Measurements from ENCODE around the gene RETREG3. TPM values are rescaled to one million over a fixed set of nuclear protein-coding genes. Genes with fewer than 3 reads are reported as not detected.

Gene RETREG3
- polyA plus RNA-seq, 1 donor from 2014 or later: 34.6 TPM

DNA sequence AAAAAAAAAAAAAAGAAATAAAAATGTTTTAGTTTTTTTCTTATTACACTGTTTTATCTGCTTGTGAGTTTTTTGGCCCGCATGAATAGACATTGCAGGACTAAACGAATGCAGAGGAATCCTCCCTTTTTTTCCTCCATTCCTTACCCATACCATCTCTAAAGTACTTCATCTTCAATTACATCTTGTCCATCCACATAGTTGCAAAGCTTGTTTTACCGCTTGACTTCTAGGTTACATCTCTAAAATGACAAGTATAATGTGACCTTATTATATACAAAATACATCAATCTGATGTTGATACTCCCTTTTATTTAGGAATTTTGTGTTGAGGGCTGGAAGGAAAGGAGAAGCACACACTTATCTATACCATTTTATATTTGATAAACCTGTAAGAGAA is 12.8 kb downstream of the RETREG3 start:
- no peak for TF ChIP-seq TAF1 (IDR thresholded peaks at IDR 0.05; ENCODE audit: low read depth)
- no peak for TF ChIP-seq MXI1 (conservative IDR thresholded peaks at IDR 0.05; ENCODE audit: poor library complexity, severe bottlenecking)
- TF ChIP-seq SMC3 (conservative IDR thresholded peaks at IDR 0.05; ENCODE audit: poor library complexity): no peak
- no peak for TF ChIP-seq REST (IDR thresholded peaks at IDR 0.05; ENCODE audit: borderline replicate concordance)
- no peak for TF ChIP-seq EZH2 (IDR thresholded peaks at IDR 0.05; ENCODE audit: borderline replicate concordance, insufficient read depth, low read length, poor library complexity, severe bottlenecking)
- TF ChIP-seq POLR2AphosphoS5 (IDR thresholded peaks at IDR 0.05): no peak
- Histone ChIP-seq H3K27me3 (ENCODE audit: insufficient read depth, low read depth, low read length) (no peaks in the 10 kb centered on the region), H3F3A (ENCODE audit: insufficient read depth, low read length, poor library complexity, severe bottlenecking) (no peaks in the 10 kb centered on the region), H3K9me3 (ENCODE audit: low read length) (no peaks in the 10 kb centered on the region), H3K79me2 (replicated peaks; ENCODE audit: insufficient read depth, low read length) (peaks cover 12% of the 10 kb centered on the region), H3K9me2 (ENCODE audit: insufficient read depth, low read length) (no peaks in the 10 kb centered on the region), H3K4me2 (ENCODE audit: low read length) (no peak overlapping the region), H4K20me1 (ENCODE audit: insufficient read depth) (no peaks in the 10 kb centered on the region), H3K9ac (ENCODE audit: low read length) (no peak overlapping the region), H2AFZ (ENCODE audit: low read depth, low read length) (no peak overlapping the region), H3K4me3 (ENCODE audit: low read length) (no peak overlapping the region), H3K36me3 (ENCODE audit: insufficient read depth, low read length) (no peaks in the 10 kb centered on the region), H3K27ac (ENCODE audit: low read length) (no peak overlapping the region)

GRCh38 chr17:42591411-42591810 is 17.8 kb downstream of the RETREG3 start:
- H2AFZ ChIP-seq (ENCODE audit: low read depth, low read length): no peak overlapping the region
- no peaks in the 10 kb centered on the region for H3K27me3 ChIP-seq (ENCODE audit: insufficient read depth, low read depth, low read length)
- H3K9me2 ChIP-seq (ENCODE audit: insufficient read depth, low read length): no peaks in the 10 kb centered on the region
- H3K79me2 ChIP-seq (replicated peaks; ENCODE audit: insufficient read depth, low read length): peaks cover 4% of the 10 kb centered on the region
- H3K36me3 ChIP-seq (ENCODE audit: insufficient read depth, low read length): no peaks in the 10 kb centered on the region
- no peak overlapping the region for H3K4me3 ChIP-seq (ENCODE audit: low read length)
- H4K20me1 ChIP-seq (ENCODE audit: insufficient read depth): no peaks in the 10 kb centered on the region
- H3F3A ChIP-seq (ENCODE audit: insufficient read depth, low read length, poor library complexity, severe bottlenecking): no peaks in the 10 kb centered on the region
- no peak overlapping the region for H3K4me2 ChIP-seq (ENCODE audit: low read length)
- no peak overlapping the region for H3K9ac ChIP-seq (ENCODE audit: low read length)
- no peak overlapping the region for H3K27ac ChIP-seq (ENCODE audit: low read length)
- no peaks in the 10 kb centered on the region for H3K9me3 ChIP-seq (ENCODE audit: low read length)
- TF ChIP-seq EP300 (conservative IDR thresholded peaks at IDR 0.05; ENCODE audit: poor library complexity, severe bottlenecking) (no peak), SMC3 (conservative IDR thresholded peaks at IDR 0.05; ENCODE audit: poor library complexity) (no peak), EZH2 (IDR thresholded peaks at IDR 0.05; ENCODE audit: borderline replicate concordance, insufficient read depth, low read length, poor library complexity, severe bottlenecking) (no peak), CTCF (IDR thresholded peaks at IDR 0.05; ENCODE audit: poor library complexity, severe bottlenecking) (no peak), TAF1 (IDR thresholded peaks at IDR 0.05; ENCODE audit: low read depth) (no peak), RAD21 (conservative IDR thresholded peaks at IDR 0.05) (no peak), POLR2AphosphoS5 (IDR thresholded peaks at IDR 0.05) (no peak), MXI1 (conservative IDR thresholded peaks at IDR 0.05; ENCODE audit: poor library complexity, severe bottlenecking) (no peak), REST (IDR thresholded peaks at IDR 0.05; ENCODE audit: borderline replicate concordance) (no peak)

Measured in neural cell (in vitro differentiated cells).